ENCODE measurements around the gene ZNF436. TPM values are rescaled to one million over a fixed set of nuclear protein-coding genes. Genes with fewer than 3 reads are reported as not detected.

Gene ZNF436
- polyA plus RNA-seq, 1 donor (not counting 4 experiments of a cell fraction or from before 2014, with no cell fraction given) = 12.6 TPM

DNA sequence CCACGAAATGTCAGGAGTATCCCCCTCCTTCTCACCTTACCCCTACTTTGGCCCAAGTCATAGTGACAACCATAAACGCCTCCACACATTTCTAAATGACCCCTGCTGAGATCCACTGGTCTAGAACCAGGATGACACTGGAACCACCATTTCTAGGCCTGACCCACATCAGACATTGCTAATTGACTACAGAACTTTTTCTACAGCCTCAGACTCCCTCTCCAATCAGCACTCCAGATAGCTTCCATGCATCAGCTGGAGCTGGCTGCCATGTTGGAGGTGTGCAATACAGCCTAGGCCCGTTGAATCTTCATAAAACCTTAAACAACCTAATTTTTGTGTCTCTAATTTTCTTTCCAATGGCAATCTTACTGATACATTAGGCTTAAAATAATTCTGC lies 36.3 kb upstream of the ZNF436 start:
- Histone ChIP-seq H3K27me3 (ENCODE audit: control insufficient read depth, extremely low read depth, insufficient read depth, low read length) (no peaks in the 10 kb centered on the region), H3K4me3 (ENCODE audit: control insufficient read depth in 2 of 3, extremely low read depth in 1 of 3, insufficient read depth in 2 of 3, low read depth in 1 of 3, low read length in 3 of 3) (no peak overlapping the region), H3K9ac (ENCODE audit: control insufficient read depth, extremely low read depth, insufficient read depth, low read length) (no peak overlapping the region), H4K20me1 (ENCODE audit: control insufficient read depth, extremely low read depth, insufficient read depth, low read length) (no peaks in the 10 kb centered on the region), H3K4me1 (ENCODE audit: control insufficient read depth, extremely low read depth, insufficient read depth, low read length) (peaks cover 30% of the 10 kb centered on the region), H2AFZ (ENCODE audit: control insufficient read depth, low read length) (no peak overlapping the region), H3K4me2 (ENCODE audit: control insufficient read depth, extremely low read depth, insufficient read depth, low read depth, low read length) (no peak overlapping the region), H3K79me2 (ENCODE audit: control insufficient read depth, insufficient read depth, low read length) (no peaks in the 10 kb centered on the region), H3K27ac (ENCODE audit: control insufficient read depth, insufficient read depth, low read length) (no peak overlapping the region), H3K36me3 (ENCODE audit: control insufficient read depth in 2 of 2, extremely low read depth in 1 of 2, insufficient read depth in 2 of 2, low read length in 2 of 2) (no peaks in the 10 kb centered on the region), H3K9me1 (ENCODE audit: control insufficient read depth, extremely low read depth, insufficient read depth, low read length) (peaks cover 2% of the 10 kb centered on the region), H3K9me3 (ENCODE audit: control insufficient read depth, low read depth, low read length) (no peaks in the 10 kb centered on the region)
- TF ChIP-seq, protein P1, sequence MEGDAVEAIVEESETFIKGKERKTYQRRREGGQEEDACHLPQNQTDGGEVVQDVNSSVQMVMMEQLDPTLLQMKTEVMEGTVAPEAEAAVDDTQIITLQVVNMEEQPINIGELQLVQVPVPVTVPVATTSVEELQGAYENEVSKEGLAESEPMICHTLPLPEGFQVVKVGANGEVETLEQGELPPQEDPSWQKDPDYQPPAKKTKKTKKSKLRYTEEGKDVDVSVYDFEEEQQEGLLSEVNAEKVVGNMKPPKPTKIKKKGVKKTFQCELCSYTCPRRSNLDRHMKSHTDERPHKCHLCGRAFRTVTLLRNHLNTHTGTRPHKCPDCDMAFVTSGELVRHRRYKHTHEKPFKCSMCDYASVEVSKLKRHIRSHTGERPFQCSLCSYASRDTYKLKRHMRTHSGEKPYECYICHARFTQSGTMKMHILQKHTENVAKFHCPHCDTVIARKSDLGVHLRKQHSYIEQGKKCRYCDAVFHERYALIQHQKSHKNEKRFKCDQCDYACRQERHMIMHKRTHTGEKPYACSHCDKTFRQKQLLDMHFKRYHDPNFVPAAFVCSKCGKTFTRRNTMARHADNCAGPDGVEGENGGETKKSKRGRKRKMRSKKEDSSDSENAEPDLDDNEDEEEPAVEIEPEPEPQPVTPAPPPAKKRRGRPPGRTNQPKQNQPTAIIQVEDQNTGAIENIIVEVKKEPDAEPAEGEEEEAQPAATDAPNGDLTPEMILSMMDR (optimal IDR thresholded peaks at IDR 0.05 in 1 of 3, IDR thresholded peaks at IDR 0.05 in 1 of 3, conservative IDR thresholded peaks at IDR 0.05 in 1 of 3; ENCODE audit: extremely low read depth in 1 of 3, insufficient read depth in 2 of 3, low read length in 3 of 3) = no peak
- TF ChIP-seq EZH2 (IDR thresholded peaks at IDR 0.05; ENCODE audit: low read length) = no peak
- DNase-seq (ENCODE audit: low read depth, low spot score) (no peak), FAIRE-seq (no peak)
- dilution Hi-C loops (cut with MboI; ENCODE audit: extremely low pct_ligation_motif_present, low sequenced_read_pairs) = no loop called here

DNA sequence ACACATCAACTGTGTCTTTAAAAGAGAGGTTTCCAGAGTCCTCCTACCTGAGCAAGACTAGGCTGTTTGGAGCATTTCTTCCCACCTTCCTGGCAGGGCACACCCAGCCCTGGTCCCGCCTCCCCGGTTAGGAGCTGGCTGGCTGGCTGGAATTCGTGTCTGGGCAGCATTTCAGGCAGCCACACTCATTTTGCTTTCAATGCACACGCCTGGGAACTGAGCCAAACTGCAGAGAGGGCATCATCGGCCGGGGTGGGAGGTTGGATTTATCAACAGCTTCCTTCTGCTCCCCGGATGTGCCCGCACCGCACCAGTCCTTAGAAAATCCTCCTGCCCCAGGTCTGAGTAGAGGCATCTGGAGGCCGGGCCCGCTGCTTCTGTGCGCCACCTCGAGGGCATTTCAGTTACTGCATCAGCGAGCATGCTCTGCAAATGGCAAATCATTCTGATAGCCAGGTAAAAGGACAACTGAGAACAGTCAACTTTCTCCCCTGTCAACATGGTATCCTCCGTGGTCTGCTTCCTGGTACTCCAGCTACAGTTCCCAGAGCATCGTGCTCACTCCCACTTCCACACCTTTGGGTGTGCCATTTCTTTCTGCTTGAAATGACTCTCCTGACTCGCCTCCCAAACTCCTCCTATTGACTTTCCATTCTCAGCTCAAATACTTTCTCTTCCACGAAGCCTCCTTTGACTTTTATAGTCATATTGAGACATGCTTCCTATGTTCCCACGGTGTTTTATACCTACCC lies 34.3 kb upstream of the ZNF436 start:
- peak overlapping the region in 2 of 3 experiments; percentile 23 to 24 for H3K4me3 ChIP-seq (ENCODE audit: control insufficient read depth in 2 of 3, extremely low read depth in 1 of 3, insufficient read depth in 2 of 3, low read depth in 1 of 3, low read length in 3 of 3)
- TF ChIP-seq, protein P1 (optimal IDR thresholded peaks at IDR 0.05 in 1 of 3, IDR thresholded peaks at IDR 0.05 in 1 of 3, conservative IDR thresholded peaks at IDR 0.05 in 1 of 3; ENCODE audit: extremely low read depth in 1 of 3, insufficient read depth in 2 of 3, low read length in 3 of 3) = peak; percentile 94 to 98 (median 97)
- no peak for TF ChIP-seq EZH2 (IDR thresholded peaks at IDR 0.05; ENCODE audit: low read length)
- H3K9me3 ChIP-seq (ENCODE audit: control insufficient read depth, low read depth, low read length) = no peaks in the 10 kb centered on the region
- peak; percentile 97 for DNase-seq (ENCODE audit: low read depth, low spot score)
- H3K9ac ChIP-seq (ENCODE audit: control insufficient read depth, extremely low read depth, insufficient read depth, low read length) = peak overlapping the region; percentile 53
- peaks cover 2% of the 10 kb centered on the region for H3K9me1 ChIP-seq (ENCODE audit: control insufficient read depth, extremely low read depth, insufficient read depth, low read length)
- dilution Hi-C loops (cut with MboI; ENCODE audit: extremely low pct_ligation_motif_present, low sequenced_read_pairs) = no loop called here
- H3K27ac ChIP-seq (ENCODE audit: control insufficient read depth, insufficient read depth, low read length) = peak overlapping the region; percentile 80
- no peaks in the 10 kb centered on the region for H4K20me1 ChIP-seq (ENCODE audit: control insufficient read depth, extremely low read depth, insufficient read depth, low read length)
- H3K36me3 ChIP-seq (ENCODE audit: control insufficient read depth in 2 of 2, extremely low read depth in 1 of 2, insufficient read depth in 2 of 2, low read length in 2 of 2) = no peaks in the 10 kb centered on the region
- H2AFZ ChIP-seq (ENCODE audit: control insufficient read depth, low read length) = peak overlapping the region; percentile 98
- no peaks in the 10 kb centered on the region for H3K79me2 ChIP-seq (ENCODE audit: control insufficient read depth, insufficient read depth, low read length)
- FAIRE-seq = peak; percentile 90
- H3K27me3 ChIP-seq (ENCODE audit: control insufficient read depth, extremely low read depth, insufficient read depth, low read length) = no peaks in the 10 kb centered on the region
- peaks cover 30% of the 10 kb centered on the region for H3K4me1 ChIP-seq (ENCODE audit: control insufficient read depth, extremely low read depth, insufficient read depth, low read length)
- H3K4me2 ChIP-seq (ENCODE audit: control insufficient read depth, extremely low read depth, insufficient read depth, low read depth, low read length) = peak overlapping the region; percentile 83
